Pulmonary artery endothelial cell (primary cell): ENCODE results near the gene CTSD. TPM values are rescaled to one million over a fixed set of nuclear protein-coding genes. Genes with fewer than 3 reads are reported as not detected.

ENCODE experiments used
- DNase-seq: peaks from one replicate; pipeline ENCODE4 v3.0.0-alpha.2; 2011; ENCODE audit warnings: low read depth, low spot score
- total RNA-seq: library from RNA; depleted of rRNA; stranded (reverse); fragments of >200 nt; gene quantifications from 2 replicates; pipeline ENCODE4 v1.2.3, GENCODE V29; 2014

The CTSD gene
- total RNA-seq, 1 donor from 2014 or later = 73.0 TPM

- DNase-seq = no peak
Observed at GRCh38 chr11:1731451-1732059, 32.2 kb downstream of the CTSD start.

GRCh38 chr11:1730059-1730629 is 33.6 kb downstream of the CTSD start:
- no peak for DNase-seq

GRCh38 chr11:1729692-1730011 is 34.1 kb downstream of the CTSD start:
- DNase-seq = no peak

- DNase-seq = no peak
Observed at GRCh38 chr11:1728931-1729691, 34.6 kb downstream of the CTSD start.

GRCh38 chr11:1728301-1728700 is 35.4 kb downstream of the CTSD start:
- DNase-seq = no peak

GRCh38 chr11:1727861-1728260 is 35.9 kb downstream of the CTSD start:
- DNase-seq = no peak

GRCh38 chr11:1727096-1727690 is 36.5 kb downstream of the CTSD start:
- no peak for DNase-seq

GRCh38 chr11:1719781-1720180 is 43.9 kb downstream of the CTSD start:
- DNase-seq = no peak

- DNase-seq = no peak
Observed at GRCh38 chr11:1718326-1718725, 45.4 kb downstream of the CTSD start.

- DNase-seq = no peak
Observed at GRCh38 chr11:1717745-1718144, 46.0 kb downstream of the CTSD start.

GRCh38 chr11:1714908-1715885 is 48.5 kb downstream of the CTSD start:
- no peak for DNase-seq

- DNase-seq = no peak
Observed at GRCh38 chr11:1708716-1709115, 55.0 kb downstream of the CTSD start.

- no peak for DNase-seq
Observed at GRCh38 chr11:1707751-1708150, 56.0 kb downstream of the CTSD start.

- DNase-seq = no peak
Observed at GRCh38 chr11:1706634-1707400, 56.9 kb downstream of the CTSD start.

GRCh38 chr11:1705126-1706052 is 58.3 kb downstream of the CTSD start:
- no peak for DNase-seq

- DNase-seq = no peak
Observed at GRCh38 chr11:1703146-1703545, 60.6 kb downstream of the CTSD start.
